Suprapubic skin (tissue), 4 donors: Measurements from ENCODE around the gene MYO1E. TPM values are rescaled to one million over a fixed set of nuclear protein-coding genes. Genes with fewer than 3 reads are reported as not detected.

Source experiments
- DNase-seq, 2 donors: peaks; one replicate each; pipeline ENCODE4 v3.0.0-alpha.2; 2019; ENCODE audit warnings: low spot score in 2 of 2
- H3K27ac ChIP-seq: fragments of 200-600 bp; sonication (generic); one replicate; pipeline ENCODE4 v1.5.1; 2019
- H3K27me3 ChIP-seq: fragments of 200-600 bp; sonication (generic); one replicate; pipeline ENCODE4 v1.5.1; 2019
- H3K36me3 ChIP-seq: fragments of 200-600 bp; sonication (generic); one replicate; pipeline ENCODE4 v1.5.1; 2019
- H3K4me1 ChIP-seq: fragments of 200-600 bp; sonication (generic); one replicate; pipeline ENCODE4 v1.5.1; 2019
- H3K4me3 ChIP-seq: fragments of 200-600 bp; sonication (generic); one replicate; pipeline ENCODE4 v1.5.1; 2019; ENCODE audit warnings: mild to moderate bottlenecking
- H3K9me3 ChIP-seq: fragments of 200-600 bp; sonication (generic); one replicate; pipeline ENCODE4 v1.5.1; 2019
- CTCF ChIP-seq, 2 donors: fragments of 200-600 bp in 1 of 2; fragments of 450-650 bp in 1 of 2; sonication (generic) in 1 of 2; IDR thresholded peaks; one replicate each; pipeline ENCODE4 v1.5.1; 2016 to 2019; ENCODE audit warnings: antibody characterized with exemption in 2 of 2, mild to moderate bottlenecking in 1 of 2, moderate library complexity in 1 of 2
- EP300 ChIP-seq: sonication (generic); formaldehyde crosslinking; IDR thresholded peaks from one replicate; pipeline ENCODE4 v1.6.1; 2017; ENCODE audit warnings: antibody characterized with exemption
- POLR2A ChIP-seq, 2 donors: fragments of 450-650 bp; IDR thresholded peaks; one replicate each; pipeline ENCODE4 v1.6.1; 2017; ENCODE audit warnings: antibody characterized with exemption in 2 of 2, mild to moderate bottlenecking in 2 of 2, moderate library complexity in 2 of 2
- POLR2AphosphoS5 ChIP-seq, 3 donors: sonication (generic); formaldehyde crosslinking; IDR thresholded peaks; one replicate each; pipeline ENCODE4 v1.6.1; 2017; ENCODE audit warnings: antibody characterized with exemption in 3 of 3
- WGBS: methylation state at CpG from one replicate; pipeline ENCODE4 v1.1.5; 2018; 5-methylcytosine and 5-hydroxymethylcytosine counted together
- total RNA-seq, 4 donors: library from RNA; depleted of rRNA; stranded (reverse); fragments of >200 nt; gene quantifications; one replicate each; pipeline ENCODE4 v1.1.0, GENCODE V29; 2016

MYO1E gene
- total RNA-seq, 4 donors from 2014 or later, result 79.7 to 171 (median 144) TPM

DNA sequence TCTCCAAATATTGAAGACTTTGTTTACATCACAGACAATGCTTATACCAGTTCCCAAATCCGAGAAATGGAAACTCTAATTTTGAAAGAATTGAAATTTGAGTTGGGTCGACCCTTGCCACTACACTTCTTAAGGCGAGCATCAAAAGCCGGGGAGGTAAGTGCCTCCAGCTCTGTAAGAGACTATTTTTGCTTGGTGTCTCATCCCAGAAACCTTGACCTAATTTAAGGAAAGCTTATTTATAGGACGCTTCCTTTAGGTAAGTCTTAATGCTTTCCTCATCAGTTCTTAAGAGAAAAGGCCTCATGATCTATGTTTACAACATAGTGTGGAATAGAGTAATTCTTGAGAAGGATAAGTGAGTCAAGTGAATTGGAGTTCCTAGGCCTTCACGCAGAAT lies 255.9 kb downstream of the MYO1E start:
- TF ChIP-seq POLR2A (IDR thresholded peaks at IDR 0.05), result no peak
- no peak for TF ChIP-seq EP300
- TF ChIP-seq POLR2AphosphoS5 (IDR thresholded peaks at IDR 0.05), result no peak
- Histone ChIP-seq H3K36me3 (no peaks in the 10 kb centered on the region), H3K4me1 (no peaks in the 10 kb centered on the region), H3K4me3 (no peak overlapping the region), H3K9me3 (no peaks in the 10 kb centered on the region), H3K27ac (no peak overlapping the region), H3K27me3 (no peaks in the 10 kb centered on the region)
- DNase-seq, result no peak
- WGBS, result 97% methylated on average over 6 of the region's 6 CpGs

GRCh38 chr15:59116141-59116540 lies 256.5 kb downstream of the MYO1E start:
- TF ChIP-seq CTCF (IDR thresholded peaks at IDR 0.05) (no peak), EP300 (no peak), POLR2AphosphoS5 (IDR thresholded peaks at IDR 0.05) (no peak), POLR2A (IDR thresholded peaks at IDR 0.05) (no peak)
- Histone ChIP-seq H3K4me3 (no peak overlapping the region), H3K36me3 (no peaks in the 10 kb centered on the region), H3K27me3 (no peaks in the 10 kb centered on the region), H3K27ac (no peak overlapping the region), H3K9me3 (no peaks in the 10 kb centered on the region), H3K4me1 (no peaks in the 10 kb centered on the region)
- WGBS, result 91% methylated on average over 1 of the region's 1 CpG
- DNase-seq, result no peak

DNA sequence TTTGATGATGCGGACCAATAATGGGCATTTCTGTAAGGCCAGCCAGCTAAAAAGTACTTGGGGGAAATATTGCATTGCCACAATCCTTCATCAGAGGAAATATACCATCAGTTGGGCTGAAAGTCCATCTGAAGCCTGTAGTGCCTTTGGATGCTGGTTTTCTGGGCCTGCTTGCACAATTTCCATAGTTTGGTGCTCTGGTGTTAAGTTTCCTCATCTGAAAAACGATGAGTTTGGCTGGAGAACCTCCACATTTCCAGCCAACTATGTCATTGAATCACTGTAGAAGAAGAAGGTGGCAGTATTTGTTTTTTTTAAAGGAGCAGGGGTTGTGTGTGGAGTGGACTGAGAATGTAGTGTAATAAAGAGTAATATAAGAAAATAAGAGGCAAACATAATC lies 257.6 kb downstream of the MYO1E start:
- H3K27me3 ChIP-seq, result no peaks in the 10 kb centered on the region

DNA sequence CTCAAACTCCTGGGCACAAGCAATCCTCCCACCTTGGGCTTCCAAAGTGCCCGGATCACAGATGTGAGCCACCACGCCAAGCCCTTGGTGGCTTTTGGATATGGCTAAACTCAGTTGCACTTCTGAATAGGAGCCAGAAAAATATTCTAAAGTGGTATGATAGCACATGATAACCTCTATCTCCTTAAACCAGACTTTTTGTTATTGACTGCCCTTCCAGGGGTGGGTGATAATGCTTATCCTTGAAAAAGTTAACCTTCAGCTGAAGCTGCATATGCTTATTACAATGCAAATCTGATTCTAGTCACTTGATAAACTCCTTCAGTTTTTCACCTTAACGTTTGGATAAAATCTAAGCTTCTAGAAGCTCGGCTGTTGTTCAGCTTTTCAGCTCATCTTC lies 261.4 kb downstream of the MYO1E start:
- Histone ChIP-seq H3K36me3 (no peaks in the 10 kb centered on the region), H3K4me1 (no peaks in the 10 kb centered on the region)
- 80% methylated on average over 4 of the region's 4 CpGs for WGBS

More for the DNA sequence above, 257.6 kb downstream of the MYO1E start:
- Histone ChIP-seq H3K4me1 (no peaks in the 10 kb centered on the region), H3K27ac (no peak overlapping the region), H3K4me3 (no peak overlapping the region), H3K36me3 (no peaks in the 10 kb centered on the region), H3K9me3 (no peaks in the 10 kb centered on the region)
- 79% methylated on average over 2 of the region's 2 CpGs for WGBS
- no peak for DNase-seq
- TF ChIP-seq EP300, result no peak
- no peak for TF ChIP-seq POLR2AphosphoS5 (IDR thresholded peaks at IDR 0.05)
- TF ChIP-seq CTCF (IDR thresholded peaks at IDR 0.05), result no peak
- no peak for TF ChIP-seq POLR2A (IDR thresholded peaks at IDR 0.05)

DNA sequence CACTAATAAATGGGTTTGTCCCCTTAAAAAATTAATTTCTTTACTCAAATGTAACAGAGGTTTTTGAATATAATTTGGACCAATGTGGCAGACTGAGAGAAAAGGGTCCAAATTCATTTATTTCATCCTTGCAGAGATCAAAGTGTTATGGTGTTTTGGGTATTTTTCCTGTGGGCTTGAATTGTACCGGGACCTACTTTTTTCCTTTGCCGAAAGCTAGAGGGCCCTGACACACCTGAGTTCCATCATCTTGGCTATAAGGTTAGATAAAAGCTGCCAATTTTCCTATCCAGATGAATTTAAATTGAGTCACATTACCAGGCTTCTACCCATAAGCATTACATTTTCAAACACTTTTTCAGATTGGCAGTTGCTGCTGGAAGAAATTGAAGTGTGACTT lies 266.8 kb downstream of the MYO1E start:
- Histone ChIP-seq H3K4me3 (peak overlapping the region; percentile 78), H3K27ac (no peak overlapping the region), H3K9me3 (no peaks in the 10 kb centered on the region), H3K4me1 (peaks cover 9% of the 10 kb centered on the region), H3K27me3 (no peaks in the 10 kb centered on the region), H3K36me3 (no peaks in the 10 kb centered on the region)
- no peak for TF ChIP-seq EP300
- no peak for TF ChIP-seq POLR2AphosphoS5 (IDR thresholded peaks at IDR 0.05)
- no peak for TF ChIP-seq CTCF (IDR thresholded peaks at IDR 0.05)
- no peak for TF ChIP-seq POLR2A (IDR thresholded peaks at IDR 0.05)
- DNase-seq, result no peak
- WGBS, result 33% methylated on average over 2 of the region's 2 CpGs

More for the DNA sequence above, 261.4 kb downstream of the MYO1E start:
- Histone ChIP-seq H3K9me3 (no peaks in the 10 kb centered on the region), H3K27me3 (no peaks in the 10 kb centered on the region), H3K27ac (no peak overlapping the region), H3K4me3 (no peak overlapping the region)
- DNase-seq, result no peak
- TF ChIP-seq CTCF (IDR thresholded peaks at IDR 0.05) (no peak), EP300 (no peak), POLR2AphosphoS5 (IDR thresholded peaks at IDR 0.05) (no peak), POLR2A (IDR thresholded peaks at IDR 0.05) (no peak)
